K562 (cell line): ENCODE results near the gene IGF2BP3. TPM values are rescaled to one million over a fixed set of nuclear protein-coding genes. Genes with fewer than 3 reads are reported as not detected.
A peak's percentile ranks its signal among the peaks of the same experiment; 100 is the strongest.

ENCODE experiments used
- CBFA2T2 ChIP-seq: fragments of 450-650 bp; conservative IDR thresholded peaks from 2 replicates; pipeline ENCODE4 v1.6.1; 2017; ENCODE audit warnings: mild to moderate bottlenecking
- EZH2 ChIP-seq: IDR thresholded peaks from 2 replicates; pipeline ENCODE4 v1.6.1; 2012; ENCODE audit warnings: low read depth, mild to moderate bottlenecking, inconsistent platforms, low read length, borderline replicate concordance
- PHTF2 ChIP-seq: fragments of 250-450 bp; sonication (Bioruptor Pico); IDR thresholded peaks from 2 replicates; pipeline ENCODE4 v1.5.0; 2021; ENCODE audit warnings: mild to moderate bottlenecking
- SAP30 ChIP-seq: fragments of 200-600 bp; sonication (generic); IDR thresholded peaks from 2 replicates; pipeline ENCODE4 v1.6.1; 2012; ENCODE audit warnings: borderline replicate concordance, low read depth, mild to moderate bottlenecking, moderate library complexity, low read length, control low read depth, inconsistent platforms; ENCODE audit not compliant: insufficient read depth, poor library complexity, severe bottlenecking
- SFPQ ChIP-seq: fragments of 200-400 bp; formaldehyde crosslinking; IDR thresholded peaks from 2 replicates; pipeline ENCODE4 v1.6.1; 2017; ENCODE audit warnings: mild to moderate bottlenecking, low read depth, low read length, moderate library complexity
- ZNF282 ChIP-seq: sonication (generic); formaldehyde crosslinking; IDR thresholded peaks from 2 replicates; pipeline ENCODE4 v1.8.1; 2023; ENCODE audit warnings: missing genetic modification reagents
- ZNF316 ChIP-seq: fragments of 450-650 bp; IDR thresholded peaks from 2 replicates; pipeline ENCODE4 v1.6.1; 2016
- ZNF395 ChIP-seq: fragments of 200-800 bp; sonication (Bioruptor generic); IDR thresholded peaks from 2 replicates; pipeline ENCODE4 v1.6.1; 2017; ENCODE audit warnings: missing genetic modification characterization, missing compliant biosample characterization
- ZNF717 ChIP-seq: fragments of 250-450 bp; sonication (Bioruptor Pico); IDR thresholded peaks from 2 replicates; pipeline ENCODE4 v1.5.0; 2021
- polyA plus RNA-seq, 8 experiments: library from polyadenylated mRNA; depleted of rRNA in 4 of 8; stranded (reverse) in 5 of 8; unstranded in 3 of 8; fragments of >200 nt; fragmentation: Nextera tagmentation in 2 of 8; fragmentation: Illumina TruSeq in 1 of 8; extraction: Ambion mirVana in 2 of 8; extraction: Trizol in 1 of 8; gene quantifications; 2 replicates each; pipeline versions ENCODE4 v1.2.1 to v1.2.3, GENCODE V29; 2011 to 2014; ENCODE audit warnings: inconsistent platforms in 1 of 8, missing spikeins in 1 of 8
- total RNA-seq, 7 experiments: library from RNA; depleted of rRNA in 6 of 7; stranded (reverse); fragments of >200 nt in 6 of 7; fragmentation: Illumina TruSeq in 2 of 7; extraction: Trizol in 2 of 7; gene quantifications; 2 replicates each; pipeline versions ENCODE4 v1.2.1 to v1.2.3, GENCODE V29; 2011 to 2021; ENCODE audit warnings: low replicate concordance in 1 of 7
- TF ChIP-seq, protein P1 (sequence below): sonication (generic); formaldehyde crosslinking; IDR thresholded peaks from 2 replicates; pipeline ENCODE4 v1.5.0; 2020; ENCODE audit warnings: missing genetic modification reagents
- TF ChIP-seq, protein P2 (sequence below): sonication (generic); formaldehyde crosslinking; IDR thresholded peaks from 2 replicates; pipeline ENCODE4 v1.8.0; 2023; ENCODE audit warnings: mild to moderate bottlenecking, missing genetic modification reagents
- TF ChIP-seq, protein P3 (sequence below): fragments of 250-450 bp; sonication (Bioruptor Pico); IDR thresholded peaks from 2 replicates; pipeline ENCODE4 v1.5.1; 2021; ENCODE audit warnings: mild to moderate bottlenecking
- TF ChIP-seq, protein P4 (sequence below): fragments of 450-650 bp; conservative IDR thresholded peaks from 2 replicates; pipeline ENCODE4 v1.6.1; 2016; ENCODE audit warnings: missing genetic modification characterization, low read depth, mild to moderate bottlenecking, missing compliant biosample characterization, moderate library complexity

Gene IGF2BP3
- total and polyA plus RNA-seq, 9 of the 15 experiments (the other 6 are each of a cell fraction or from before 2014, with no cell fraction given): 8.4 to 88.1 (median 61.2) TPM

DNA sequence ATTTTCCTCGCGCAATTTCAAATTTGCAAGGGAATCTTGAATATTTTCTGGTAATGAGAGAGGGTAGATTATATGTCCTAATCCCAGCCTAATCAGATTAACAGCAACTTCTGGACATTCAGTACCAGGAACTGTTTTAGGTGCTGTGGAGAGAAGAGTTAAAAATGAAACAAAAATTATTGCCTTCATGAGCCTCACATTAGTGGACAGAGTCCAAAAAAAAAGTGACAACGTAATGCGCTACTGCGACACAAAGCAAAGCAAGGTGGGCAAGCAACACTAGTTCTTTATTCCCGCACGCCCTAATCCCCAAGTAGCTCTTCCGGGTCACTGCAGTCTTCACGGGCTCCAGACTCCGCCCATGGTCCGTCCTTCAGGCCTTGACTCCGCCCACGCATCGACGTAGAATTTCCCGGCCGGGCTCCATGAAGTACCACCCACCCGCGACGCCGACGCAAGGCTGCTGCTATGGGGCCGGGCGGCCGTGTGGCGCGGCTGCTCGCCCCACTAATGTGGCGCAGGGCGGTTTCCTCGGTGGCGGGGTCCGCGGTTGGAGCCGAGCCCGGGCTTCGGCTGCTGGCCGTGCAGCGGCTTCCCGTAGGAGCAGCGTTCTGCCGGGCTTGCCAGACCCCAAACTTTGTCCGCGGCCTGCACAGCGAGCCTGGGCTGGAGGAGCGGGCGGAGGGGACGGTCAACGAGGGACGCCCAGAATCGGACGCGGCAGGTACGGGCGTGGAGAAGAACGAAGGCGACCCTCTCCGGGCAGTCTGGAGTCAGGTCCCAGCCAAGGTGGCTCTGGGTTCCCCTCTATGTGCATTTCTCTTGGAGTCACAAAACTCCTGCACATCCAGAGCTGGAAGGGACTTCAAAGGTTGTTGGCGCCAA is 171.2 kb downstream of the IGF2BP3 start, which contains the start of gene MALSU1 (continued):
- TF ChIP-seq, protein P1, sequence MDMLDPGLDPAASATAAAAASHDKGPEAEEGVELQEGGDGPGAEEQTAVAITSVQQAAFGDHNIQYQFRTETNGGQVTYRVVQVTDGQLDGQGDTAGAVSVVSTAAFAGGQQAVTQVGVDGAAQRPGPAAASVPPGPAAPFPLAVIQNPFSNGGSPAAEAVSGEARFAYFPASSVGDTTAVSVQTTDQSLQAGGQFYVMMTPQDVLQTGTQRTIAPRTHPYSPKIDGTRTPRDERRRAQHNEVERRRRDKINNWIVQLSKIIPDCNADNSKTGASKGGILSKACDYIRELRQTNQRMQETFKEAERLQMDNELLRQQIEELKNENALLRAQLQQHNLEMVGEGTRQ (CRISPR knock-in tag): no peak
- TF ChIP-seq EZH2 (no peak), ZNF316 (no peak), SFPQ (no peak), CBFA2T2 (no peak), ZNF395 (peak; percentile 89), SAP30 (peak; percentile 75), PHTF2 (no peak), ZNF717 (CRISPR knock-in tag) (no peak), ZNF282 (peak; percentile 51; the same call in 1 of the 2 replicates)
- TF ChIP-seq, protein P2, sequence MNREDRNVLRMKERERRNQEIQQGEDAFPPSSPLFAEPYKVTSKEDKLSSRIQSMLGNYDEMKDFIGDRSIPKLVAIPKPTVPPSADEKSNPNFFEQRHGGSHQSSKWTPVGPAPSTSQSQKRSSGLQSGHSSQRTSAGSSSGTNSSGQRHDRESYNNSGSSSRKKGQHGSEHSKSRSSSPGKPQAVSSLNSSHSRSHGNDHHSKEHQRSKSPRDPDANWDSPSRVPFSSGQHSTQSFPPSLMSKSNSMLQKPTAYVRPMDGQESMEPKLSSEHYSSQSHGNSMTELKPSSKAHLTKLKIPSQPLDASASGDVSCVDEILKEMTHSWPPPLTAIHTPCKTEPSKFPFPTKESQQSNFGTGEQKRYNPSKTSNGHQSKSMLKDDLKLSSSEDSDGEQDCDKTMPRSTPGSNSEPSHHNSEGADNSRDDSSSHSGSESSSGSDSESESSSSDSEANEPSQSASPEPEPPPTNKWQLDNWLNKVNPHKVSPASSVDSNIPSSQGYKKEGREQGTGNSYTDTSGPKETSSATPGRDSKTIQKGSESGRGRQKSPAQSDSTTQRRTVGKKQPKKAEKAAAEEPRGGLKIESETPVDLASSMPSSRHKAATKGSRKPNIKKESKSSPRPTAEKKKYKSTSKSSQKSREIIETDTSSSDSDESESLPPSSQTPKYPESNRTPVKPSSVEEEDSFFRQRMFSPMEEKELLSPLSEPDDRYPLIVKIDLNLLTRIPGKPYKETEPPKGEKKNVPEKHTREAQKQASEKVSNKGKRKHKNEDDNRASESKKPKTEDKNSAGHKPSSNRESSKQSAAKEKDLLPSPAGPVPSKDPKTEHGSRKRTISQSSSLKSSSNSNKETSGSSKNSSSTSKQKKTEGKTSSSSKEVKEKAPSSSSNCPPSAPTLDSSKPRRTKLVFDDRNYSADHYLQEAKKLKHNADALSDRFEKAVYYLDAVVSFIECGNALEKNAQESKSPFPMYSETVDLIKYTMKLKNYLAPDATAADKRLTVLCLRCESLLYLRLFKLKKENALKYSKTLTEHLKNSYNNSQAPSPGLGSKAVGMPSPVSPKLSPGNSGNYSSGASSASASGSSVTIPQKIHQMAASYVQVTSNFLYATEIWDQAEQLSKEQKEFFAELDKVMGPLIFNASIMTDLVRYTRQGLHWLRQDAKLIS (CRISPR knock-in tag): no peak
- TF ChIP-seq, protein P3, sequence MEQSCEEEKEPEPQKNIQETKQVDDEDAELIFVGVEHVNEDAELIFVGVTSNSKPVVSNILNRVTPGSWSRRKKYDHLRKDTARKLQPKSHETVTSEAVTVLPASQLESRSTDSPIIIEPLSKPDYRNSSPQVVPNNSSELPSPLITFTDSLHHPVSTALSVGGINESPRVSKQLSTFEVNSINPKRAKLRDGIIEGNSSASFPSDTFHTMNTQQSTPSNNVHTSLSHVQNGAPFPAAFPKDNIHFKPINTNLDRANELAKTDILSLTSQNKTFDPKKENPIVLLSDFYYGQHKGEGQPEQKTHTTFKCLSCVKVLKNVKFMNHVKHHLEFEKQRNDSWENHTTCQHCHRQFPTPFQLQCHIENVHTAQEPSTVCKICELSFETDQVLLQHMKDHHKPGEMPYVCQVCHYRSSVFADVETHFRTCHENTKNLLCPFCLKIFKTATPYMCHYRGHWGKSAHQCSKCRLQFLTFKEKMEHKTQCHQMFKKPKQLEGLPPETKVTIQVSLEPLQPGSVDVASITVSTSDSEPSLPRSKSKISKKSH (CRISPR knock-in tag): no peak
- TF ChIP-seq, protein P4, sequence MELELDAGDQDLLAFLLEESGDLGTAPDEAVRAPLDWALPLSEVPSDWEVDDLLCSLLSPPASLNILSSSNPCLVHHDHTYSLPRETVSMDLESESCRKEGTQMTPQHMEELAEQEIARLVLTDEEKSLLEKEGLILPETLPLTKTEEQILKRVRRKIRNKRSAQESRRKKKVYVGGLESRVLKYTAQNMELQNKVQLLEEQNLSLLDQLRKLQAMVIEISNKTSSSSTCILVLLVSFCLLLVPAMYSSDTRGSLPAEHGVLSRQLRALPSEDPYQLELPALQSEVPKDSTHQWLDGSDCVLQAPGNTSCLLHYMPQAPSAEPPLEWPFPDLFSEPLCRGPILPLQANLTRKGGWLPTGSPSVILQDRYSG: peak; percentile 78
